IMR-90 (cell line): ENCODE results near the gene THY1. TPM values are rescaled to one million over a fixed set of nuclear protein-coding genes. Genes with fewer than 3 reads are reported as not detected.

Experiments used
- ATAC-seq: fragments of 200-7000 bp; cut with Tn5 transposase; 2 replicates; pipeline ENCODE4 v1.9.1; 2020; ENCODE audit warnings: low read depth, mild to moderate bottlenecking, moderate library complexity
- BruUV-seq: library from RNA; stranded (reverse); fragments of 400-500 nt; replicated peaks from 2 replicates; lab custom pipeline; 2021; lab: Mats Ljungman, UMichigan
- CTCF ChIA-PET: fragments of 300-600 bp; formaldehyde crosslinking; extraction: SDS; loops from one replicate; lab custom pipeline; 2021; ENCODE audit warnings: antibody characterized with exemption; lab: Yijun Ruan, JAX
- POLR2A ChIA-PET: fragments of 300-600 bp; sonication (Branson Sonifier 250); formaldehyde crosslinking; loops from one replicate; lab custom pipeline; 2022; ENCODE audit warnings: antibody characterized with exemption; ENCODE audit not compliant: unreplicated experiment; lab: Charles Lee
- DNase-seq: peaks from one replicate; pipeline ENCODE4 v3.0.0; 2013
- H2AFZ ChIP-seq: replicated peaks from 2 replicates; pipeline ENCODE3; 2013; ENCODE audit warnings: low read length, mild to moderate bottlenecking; ENCODE audit not compliant: poor library complexity
- H2AK5ac ChIP-seq: 2 replicates; pipeline ENCODE4 v1.6.1; 2013; ENCODE audit warnings: low read depth, low read length, inconsistent platforms
- H2AK9ac ChIP-seq: replicated peaks from 2 replicates; pipeline ENCODE3; 2013; ENCODE audit warnings: mild to moderate bottlenecking, low read depth, low read length, moderate library complexity; ENCODE audit not compliant: poor library complexity
- H2BK120ac ChIP-seq: 2 replicates; pipeline ENCODE4 v1.6.1; 2013; ENCODE audit warnings: low read depth, low read length, inconsistent platforms
- H2BK15ac ChIP-seq: 3 replicates; pipeline ENCODE4 v1.6.1; 2013; ENCODE audit warnings: low read depth, low read length, inconsistent platforms
- H2BK20ac ChIP-seq: 2 replicates; pipeline ENCODE4 v1.6.1; 2013; ENCODE audit warnings: low read depth, mild to moderate bottlenecking, inconsistent platforms, low read length, moderate library complexity
- H2BK5ac ChIP-seq: 2 replicates; pipeline ENCODE4 v1.6.1; 2013; ENCODE audit warnings: mild to moderate bottlenecking, low read depth, low read length, inconsistent platforms; ENCODE audit not compliant: poor library complexity, severe bottlenecking
- H3K14ac ChIP-seq: replicated peaks from 2 replicates; pipeline ENCODE4 v1.6.1; 2013; ENCODE audit warnings: low read depth, low read length, inconsistent platforms
- H3K18ac ChIP-seq: 2 replicates; pipeline ENCODE4 v1.6.1; 2013; ENCODE audit warnings: low read depth, low read length, control low read depth
- H3K23ac ChIP-seq: 2 replicates; pipeline ENCODE4 v1.6.1; 2013; ENCODE audit warnings: low read depth, low read length, inconsistent platforms
- H3K27ac ChIP-seq: 2 replicates; pipeline ENCODE4 v1.5.1; 2013; ENCODE audit warnings: mild to moderate bottlenecking, control low read depth, low read length; ENCODE audit not compliant: insufficient read depth
- H3K27me3 ChIP-seq: 2 replicates; pipeline ENCODE4 v1.6.1; 2013; ENCODE audit warnings: low read length; ENCODE audit not compliant: control insufficient read depth, insufficient read depth
- H3K36me3 ChIP-seq: 2 replicates; pipeline ENCODE4 v1.6.1; 2013; ENCODE audit warnings: low read length, mixed read lengths; ENCODE audit not compliant: control insufficient read depth, insufficient read depth
- H3K4ac ChIP-seq: 2 replicates; pipeline ENCODE4 v1.6.1; 2013; ENCODE audit warnings: low read depth, low read length, inconsistent platforms
- H3K4me1 ChIP-seq: 2 replicates; pipeline ENCODE4 v1.6.1; 2013; ENCODE audit warnings: low read length, mixed read lengths; ENCODE audit not compliant: control insufficient read depth, insufficient read depth
- H3K4me2 ChIP-seq: 2 replicates; pipeline ENCODE4 v1.6.1; 2013; ENCODE audit warnings: low read depth, mild to moderate bottlenecking, control low read depth, low read length, moderate library complexity
- H3K4me3 ChIP-seq: 2 replicates; pipeline ENCODE4 v1.5.1; 2013; ENCODE audit warnings: low read depth, mild to moderate bottlenecking, control low read depth, low read length, moderate library complexity; ENCODE audit not compliant: insufficient read depth
- H3K56ac ChIP-seq: 2 replicates; pipeline ENCODE4 v1.6.1; 2013; ENCODE audit warnings: low read length, inconsistent platforms; ENCODE audit not compliant: insufficient read depth; ENCODE audit errors: extremely low read depth
- H3K79me1 ChIP-seq, 2 experiments: 2 replicates each; pipeline ENCODE4 v1.6.1; 2013; ENCODE audit warnings: low read length in 2 of 2, inconsistent platforms in 1 of 2, low read depth in 1 of 2
- H3K9ac ChIP-seq: 2 replicates; pipeline ENCODE4 v1.6.1; 2013; ENCODE audit warnings: low read depth, low read length, control low read depth
- H3K9me1 ChIP-seq: 2 replicates; pipeline ENCODE4 v1.6.1; 2013; ENCODE audit warnings: low read length, inconsistent platforms; ENCODE audit not compliant: insufficient read depth
- H3K9me3 ChIP-seq: 2 replicates; pipeline ENCODE4 v1.6.1; 2013; ENCODE audit warnings: low read length; ENCODE audit not compliant: control insufficient read depth, insufficient read depth
- H4K20me1 ChIP-seq: 2 replicates; pipeline ENCODE4 v1.6.1; 2013; ENCODE audit warnings: low read length, inconsistent platforms; ENCODE audit not compliant: insufficient read depth
- H4K5ac ChIP-seq: 2 replicates; pipeline ENCODE4 v1.6.1; 2013; ENCODE audit warnings: mild to moderate bottlenecking, low read depth, low read length, control low read depth
- H4K8ac ChIP-seq, 2 experiments: 2 replicates each; pipeline ENCODE4 v1.6.1; 2013; ENCODE audit warnings: low read depth in 2 of 2, low read length in 2 of 2, control low read depth in 1 of 2, inconsistent platforms in 1 of 2
- H4K91ac ChIP-seq: 2 replicates; pipeline ENCODE4 v1.6.1; 2013; ENCODE audit warnings: low read depth, low read length, inconsistent platforms; ENCODE audit not compliant: insufficient read depth
- BHLHE40 ChIP-seq: fragments of 150-350 bp; IDR thresholded peaks from 2 replicates; pipeline ENCODE4 v1.6.1; 2016; ENCODE audit warnings: mild to moderate bottlenecking, low read depth, low read length
- CHD1 ChIP-seq: IDR thresholded peaks from 2 replicates; pipeline ENCODE4 v1.6.1; 2012; ENCODE audit warnings: low read depth, low read length, improper control_type of control experiment
- MXI1 ChIP-seq: IDR thresholded peaks from 2 replicates; pipeline ENCODE4 v1.6.1; 2012; ENCODE audit warnings: low read depth, mild to moderate bottlenecking, low read length, moderate library complexity, borderline replicate concordance
- RAD21 ChIP-seq: IDR thresholded peaks from 2 replicates; pipeline ENCODE4 v1.6.1; 2012; ENCODE audit warnings: low read length, improper control_type of control experiment
- RFX5 ChIP-seq: IDR thresholded peaks from 2 replicates; pipeline ENCODE4 v1.8.0; 2012; ENCODE audit warnings: low read depth, mild to moderate bottlenecking, low read length, moderate library complexity
- WGBS, 2 experiments: methylation state at CpG; one replicate each; pipeline versions ENCODE4 v1.1.5 to v1.1.7; 2013; ENCODE audit warnings: missing lambda C conversion rate in 2 of 2; ENCODE audit not compliant: insufficient read length in 1 of 2; ENCODE audit errors: extremely low coverage in 2 of 2; 5-methylcytosine and 5-hydroxymethylcytosine counted together
- dilution Hi-C: fragments of 300-500 bp; cut with HindIII; formaldehyde crosslinking; loops from one replicate; pipeline ENCODE4 v1.14.3; 2018; ENCODE audit warnings: low sequenced_read_pairs; ENCODE audit not compliant: unreplicated experiment
- in situ Hi-C: fragments of 300-500 bp; cut with MboI; formaldehyde crosslinking; loops from 3 replicates; pipeline ENCODE4 v1.14.3; 2019; ENCODE audit warnings: low sequenced_read_pairs, inconsistent platforms, mixed read lengths
- intact Hi-C: fragments of 100-400 bp; cut with micrococcal nuclease; formaldehyde crosslinking; loops from 2 replicates; pipeline ENCODE4 v1.10.0; 2022
- polyA plus RNA-seq, 3 experiments: library from polyadenylated mRNA; depleted of rRNA; stranded (reverse); fragments of >200 nt; gene quantifications; 2 replicates each; pipeline ENCODE4 v1.2.3, GENCODE V29; 2012; ENCODE audit warnings: low replicate concordance in 1 of 3
- total RNA-seq: library from RNA; depleted of rRNA; stranded (reverse); fragments of >200 nt; gene quantifications from 2 replicates; pipeline ENCODE4 v1.2.3, GENCODE V29; 2012
- TF ChIP-seq, protein P1 (sequence below): fragments of 150-350 bp; IDR thresholded peaks from 2 replicates; pipeline ENCODE4 v1.6.1; 2017; ENCODE audit warnings: mild to moderate bottlenecking, antibody characterized with exemption, low read length, low read depth

Gene THY1
- total and polyA plus RNA-seq, 2 of the 4 experiments (the other 2 are of a cell fraction), result 703 to 2,603 TPM

DNA sequence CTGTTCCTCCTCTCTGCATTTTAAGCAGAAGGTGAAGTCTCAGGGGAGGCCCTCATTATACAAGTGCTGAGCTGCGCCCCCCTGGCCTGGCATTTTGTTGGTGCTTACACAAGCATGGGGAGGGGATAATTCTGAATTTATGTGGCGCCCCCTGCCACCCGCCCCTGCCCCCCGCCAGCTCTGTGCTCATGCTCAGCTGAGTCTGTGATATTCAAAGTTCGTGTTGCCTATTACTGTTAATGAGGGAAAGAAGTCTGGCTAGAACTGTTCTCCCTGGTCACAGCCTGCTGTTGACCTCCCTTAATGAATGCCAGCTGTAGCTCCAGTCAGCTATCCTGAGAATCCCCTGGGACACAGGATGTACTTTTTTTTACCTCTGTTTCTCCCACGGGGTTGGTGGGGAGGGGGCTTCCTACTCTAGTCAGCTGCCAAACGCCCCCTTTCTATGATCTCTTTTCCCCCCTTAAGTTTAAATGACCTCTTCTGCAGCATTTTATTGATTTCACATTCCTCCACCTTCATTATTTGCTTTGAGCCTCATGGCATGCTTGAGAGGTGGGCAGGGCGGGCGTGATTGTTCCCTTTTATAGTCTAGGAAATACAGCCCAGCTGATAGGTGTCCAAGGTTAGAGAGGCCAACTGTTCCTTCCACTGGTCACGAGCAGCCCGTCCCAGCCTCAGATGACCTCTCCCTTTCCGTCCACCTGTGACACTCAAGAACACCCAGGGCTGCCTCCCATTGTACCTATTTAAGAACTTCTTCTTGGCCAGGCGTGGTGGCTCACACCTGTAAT lies 53.6 kb downstream of the THY1 start:
- ChIA-PET CTCF (interaction anchor here (1.1 to 5.3 kb wide), 5 partner anchors 10 to 105 kb away, joined by 3 to 30 read pairs (median 4); partner anchors contain the start of genes C1QTNF5 and USP2), POLR2A (no interaction called here)
- no peak overlapping the region for H3K9ac ChIP-seq
- 82% methylated on average over 6 of the region's 13 CpGs; no CpG with 5 or more reads in 1 of the 2 experiments for WGBS, 2 experiments
- no peak overlapping the region for H2AK9ac ChIP-seq
- 0 out of 2 replicates have a peak overlapping the region, but pooled peaks have one; percentile 13 for H2AK5ac ChIP-seq
- H4K91ac ChIP-seq, result no peak overlapping the region
- H4K5ac ChIP-seq, result no peak overlapping the region
- H4K20me1 ChIP-seq, result no peaks in the 10 kb centered on the region
- intact Hi-C loops, result loop anchor here (10.0 kb wide), 1 partner anchor 355 kb away; the partner anchor contains the start of gene NECTIN1
- no peak overlapping the region for H3K23ac ChIP-seq
- in situ Hi-C loops, result loop anchor here (25.0 kb wide), 1 partner anchor 743 kb away; no protein-coding TSS in a partner anchor
- no peak overlapping the region; the same call in 1 of the 2 replicates for H3K4me2 ChIP-seq
- H3K27ac ChIP-seq, result no peak overlapping the region
- no peaks in the 10 kb centered on the region for H3K36me3 ChIP-seq
- H3K27me3 ChIP-seq, result no peaks in the 10 kb centered on the region
- H2AFZ ChIP-seq, result no peak overlapping the region
- no peak overlapping the region for H3K4ac ChIP-seq
- H3K79me1 ChIP-seq, result peaks cover 0 to 9% of the 10 kb centered on the region in 2 experiments; a peak in 1 of 4 replicates
- no peak overlapping the region for H2BK20ac ChIP-seq
- H3K4me3 ChIP-seq, result no peak overlapping the region
- no peak for DNase-seq
- no peak overlapping the region for H2BK15ac ChIP-seq
- H3K4me1 ChIP-seq, result peaks cover 19% of the 10 kb centered on the region
- H4K8ac ChIP-seq, result no peak overlapping the region
- no peak overlapping the region for H2BK120ac ChIP-seq
- no peak overlapping the region for H3K18ac ChIP-seq
- no peaks in the 10 kb centered on the region for H3K9me3 ChIP-seq
- H3K56ac ChIP-seq, result no peak overlapping the region
- TF ChIP-seq BHLHE40, result no peak
- TF ChIP-seq RFX5, result no peak
- TF ChIP-seq MXI1, result no peak
- no peak for TF ChIP-seq CHD1
- TF ChIP-seq, protein P1, sequence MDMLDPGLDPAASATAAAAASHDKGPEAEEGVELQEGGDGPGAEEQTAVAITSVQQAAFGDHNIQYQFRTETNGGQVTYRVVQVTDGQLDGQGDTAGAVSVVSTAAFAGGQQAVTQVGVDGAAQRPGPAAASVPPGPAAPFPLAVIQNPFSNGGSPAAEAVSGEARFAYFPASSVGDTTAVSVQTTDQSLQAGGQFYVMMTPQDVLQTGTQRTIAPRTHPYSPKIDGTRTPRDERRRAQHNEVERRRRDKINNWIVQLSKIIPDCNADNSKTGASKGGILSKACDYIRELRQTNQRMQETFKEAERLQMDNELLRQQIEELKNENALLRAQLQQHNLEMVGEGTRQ, result no peak
- TF ChIP-seq RAD21, result no peak
- no peak overlapping the region for H3K14ac ChIP-seq
- ATAC-seq, result no peak
- dilution Hi-C loops, result no loop called here
- no TSS peak for BruUV-seq
- H3K9me1 ChIP-seq, result peaks cover 17% of the 10 kb centered on the region
- no peak overlapping the region for H2BK5ac ChIP-seq
